Measurements from ENCODE around the gene ARL5C. TPM values are rescaled to one million over a fixed set of nuclear protein-coding genes. Genes with fewer than 3 reads are reported as not detected.

ARL5C gene
- total and polyA plus RNA-seq, 4 donors, result not detected

DNA sequence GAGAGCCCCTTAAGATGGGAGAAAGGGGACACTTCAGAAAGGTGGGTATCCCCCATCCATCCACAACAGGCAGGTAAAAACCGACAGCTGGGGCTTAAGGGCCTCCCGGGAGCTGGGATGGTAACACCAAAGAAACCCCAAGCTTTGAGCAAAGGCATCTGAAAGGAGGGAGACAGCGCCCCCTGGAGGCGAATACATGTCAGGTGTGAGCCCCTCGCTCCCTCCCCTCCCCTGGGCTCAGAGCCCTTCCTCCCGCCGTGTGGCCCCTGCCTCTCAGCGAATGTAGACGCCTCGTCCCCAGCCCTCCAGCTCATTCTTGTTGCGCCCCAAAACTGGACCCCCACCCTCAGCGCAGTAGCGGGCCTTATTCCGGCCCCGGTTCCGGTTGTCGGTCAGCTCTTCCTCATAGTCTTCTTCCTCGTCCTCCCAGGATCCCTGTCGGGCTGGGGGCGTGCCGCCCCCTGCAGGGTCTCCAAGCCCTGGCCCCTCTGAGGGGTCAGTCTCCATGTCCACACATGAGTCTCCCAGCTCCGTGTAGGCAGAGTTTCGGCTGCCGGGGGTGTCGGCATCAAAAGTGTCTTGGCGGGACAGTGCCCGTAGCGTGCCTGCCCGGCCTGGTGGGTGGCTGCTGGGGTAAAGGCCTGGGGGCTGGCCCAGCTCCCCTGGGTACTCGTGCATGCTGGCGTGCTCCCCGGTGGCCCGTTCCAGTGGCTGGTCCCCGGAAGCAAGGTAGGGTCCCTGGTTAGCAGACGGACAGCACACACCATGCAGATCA, 9.1 kb upstream of the ARL5C start:
- Histone ChIP-seq H3K27ac (ENCODE audit: low read depth in 1 of 2, low read length in 2 of 2) (no peak overlapping the region), H3K4me3 (ENCODE audit: low read depth in 1 of 3, low read length in 3 of 3) (no peak overlapping the region), H3K4me1 (ENCODE audit: control insufficient read depth in 4 of 4, insufficient read depth in 4 of 4, low read length in 3 of 4) (peaks cover 0 to 5% (median 2%) of the 10 kb centered on the region in 4 donors), H3K27me3 (ENCODE audit: control insufficient read depth in 4 of 4, insufficient read depth in 4 of 4, low read length in 3 of 4) (no peaks in the 10 kb centered on the region), H3K36me3 (ENCODE audit: control insufficient read depth in 4 of 4, insufficient read depth in 3 of 4, low read depth in 1 of 4, low read length in 3 of 4) (no peaks in the 10 kb centered on the region), H3K9ac (ENCODE audit: low read depth in 1 of 2, low read length in 2 of 2) (no peak overlapping the region), H3K9me3 (ENCODE audit: control insufficient read depth in 4 of 4, low read length in 3 of 4) (no peaks in the 10 kb centered on the region)
- TF ChIP-seq YY1 (IDR thresholded peaks at IDR 0.05) (no peak), RAD21 (IDR thresholded peaks at IDR 0.05) (peak; percentile 64 to 76), JUND (IDR thresholded peaks at IDR 0.05) (no peak), HNF4A (conservative IDR thresholded peaks at IDR 0.05) (no peak), CTCF (IDR thresholded peaks at IDR 0.05; ENCODE audit: low read depth, low read length, missing input control) (peak; percentile 66), FOXA1 (IDR thresholded peaks at IDR 0.05) (no peak)
- WGBS, result 50% methylated on average over 35 of the region's 35 CpGs
- DNase-seq (ENCODE audit: low spot score), result peak; percentile 78

- no peak overlapping the region for H3K27ac ChIP-seq (ENCODE audit: low read depth in 1 of 2, low read length in 2 of 2)
- H3K36me3 ChIP-seq (ENCODE audit: control insufficient read depth in 4 of 4, insufficient read depth in 3 of 4, low read depth in 1 of 4, low read length in 3 of 4), result no peaks in the 10 kb centered on the region
- H3K9ac ChIP-seq (ENCODE audit: low read depth in 1 of 2, low read length in 2 of 2), result no peak overlapping the region
- no peak overlapping the region for H3K4me3 ChIP-seq (ENCODE audit: low read depth in 1 of 3, low read length in 3 of 3)
- peaks cover 0 to 5% (median 2%) of the 10 kb centered on the region in 4 donors for H3K4me1 ChIP-seq (ENCODE audit: control insufficient read depth in 4 of 4, insufficient read depth in 4 of 4, low read length in 3 of 4)
- no peak for TF ChIP-seq FOXA1 (IDR thresholded peaks at IDR 0.05)
- no peak for TF ChIP-seq RXRA (IDR thresholded peaks at IDR 0.05)
- no peak for TF ChIP-seq NR2F2 (IDR thresholded peaks at IDR 0.05)
- TF ChIP-seq HNF4G (IDR thresholded peaks at IDR 0.05), result no peak
- TF ChIP-seq HNF4A (conservative IDR thresholded peaks at IDR 0.05), result no peak
- H3K9me3 ChIP-seq (ENCODE audit: control insufficient read depth in 4 of 4, low read length in 3 of 4), result no peaks in the 10 kb centered on the region
- 72% methylated on average over 10 of the region's 10 CpGs for WGBS
- H3K27me3 ChIP-seq (ENCODE audit: control insufficient read depth in 4 of 4, insufficient read depth in 4 of 4, low read length in 3 of 4), result no peaks in the 10 kb centered on the region
- DNase-seq (ENCODE audit: low spot score), result no peak
Observed at GRCh38 chr17:39173526-39174274, 7.7 kb upstream of the ARL5C start.

DNA sequence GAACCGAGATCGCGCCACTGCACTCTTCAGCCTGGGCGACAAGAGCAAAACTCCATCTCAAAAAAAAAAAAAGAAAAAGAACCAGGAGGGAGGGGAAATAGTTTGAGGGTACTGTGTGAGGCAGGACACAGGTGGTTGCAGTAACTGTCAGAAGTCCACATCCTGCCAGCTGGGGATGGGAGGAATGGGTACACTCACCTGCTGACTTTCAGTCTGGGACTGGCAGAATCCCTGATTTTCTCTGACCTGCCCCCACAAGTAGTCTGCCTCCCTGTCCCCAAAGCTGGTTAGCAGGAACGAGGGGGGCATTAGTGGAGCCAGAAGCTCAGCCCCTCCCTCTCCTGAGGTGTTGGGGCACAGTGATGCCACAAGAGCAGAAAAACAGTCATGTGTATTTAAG, 7.1 kb upstream of the ARL5C start:
- H3K36me3 ChIP-seq (ENCODE audit: control insufficient read depth in 4 of 4, insufficient read depth in 3 of 4, low read depth in 1 of 4, low read length in 3 of 4), result no peaks in the 10 kb centered on the region
- TF ChIP-seq GABPA (IDR thresholded peaks at IDR 0.05 in 1 of 2, conservative IDR thresholded peaks at IDR 0.05 in 1 of 2) (no peak), HNF4G (IDR thresholded peaks at IDR 0.05) (no peak), RXRA (IDR thresholded peaks at IDR 0.05) (no peak), FOXA2 (IDR thresholded peaks at IDR 0.05) (no peak)
- no peaks in the 10 kb centered on the region for H3K27me3 ChIP-seq (ENCODE audit: control insufficient read depth in 4 of 4, insufficient read depth in 4 of 4, low read length in 3 of 4)
- WGBS, result 81% methylated on average over 5 of the region's 5 CpGs
- H3K4me1 ChIP-seq (ENCODE audit: control insufficient read depth in 4 of 4, insufficient read depth in 4 of 4, low read length in 3 of 4), result peaks cover 0 to 5% (median 2%) of the 10 kb centered on the region in 4 donors
- no peak overlapping the region for H3K27ac ChIP-seq (ENCODE audit: low read depth in 1 of 2, low read length in 2 of 2)
- H3K9ac ChIP-seq (ENCODE audit: low read depth in 1 of 2, low read length in 2 of 2), result no peak overlapping the region
- DNase-seq (ENCODE audit: low spot score), result no peak
- no peak overlapping the region for H3K4me3 ChIP-seq (ENCODE audit: low read depth in 1 of 3, low read length in 3 of 3)
- H3K9me3 ChIP-seq (ENCODE audit: control insufficient read depth in 4 of 4, low read length in 3 of 4), result no peaks in the 10 kb centered on the region

Measured in liver (tissue), 9 donors.